Lower leg skin (tissue), 3 donors: ENCODE data around the gene SLC35F3.

Experiments
- POLR2A ChIP-seq, 2 donors: fragments of 450-650 bp; IDR thresholded peaks; one replicate each; pipeline ENCODE4 v1.6.1; 2016 to 2017; ENCODE audit warnings: antibody characterized with exemption in 2 of 2, mild to moderate bottlenecking in 1 of 2, moderate library complexity in 1 of 2
- TF ChIP-seq, protein P1 (sequence below), 3 donors: fragments of 450-650 bp; IDR thresholded peaks; one replicate each; pipeline ENCODE4 v1.5.1; 2016; ENCODE audit warnings: antibody characterized with exemption in 3 of 3, mild to moderate bottlenecking in 3 of 3, moderate library complexity in 2 of 3

DNA sequence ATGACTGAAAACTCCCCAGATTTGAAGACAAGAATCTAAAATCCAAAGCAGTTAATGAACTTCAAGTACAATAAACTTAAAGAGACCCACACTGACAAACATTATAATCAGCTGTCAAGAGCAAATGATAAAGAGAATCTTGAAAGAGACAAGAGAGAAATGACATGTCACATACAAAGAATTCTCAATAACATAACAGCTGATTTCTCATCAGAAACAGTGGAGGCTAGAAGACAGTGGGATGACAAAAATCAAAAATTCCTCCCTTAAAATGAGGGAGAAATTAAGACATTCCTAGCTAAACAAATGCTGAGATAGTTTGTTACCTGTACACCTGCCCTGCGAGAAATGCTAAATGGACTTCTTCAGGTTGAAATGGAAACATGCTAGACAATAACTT, 432.8 kb downstream of the SLC35F3 start:
- TF ChIP-seq, protein P1, sequence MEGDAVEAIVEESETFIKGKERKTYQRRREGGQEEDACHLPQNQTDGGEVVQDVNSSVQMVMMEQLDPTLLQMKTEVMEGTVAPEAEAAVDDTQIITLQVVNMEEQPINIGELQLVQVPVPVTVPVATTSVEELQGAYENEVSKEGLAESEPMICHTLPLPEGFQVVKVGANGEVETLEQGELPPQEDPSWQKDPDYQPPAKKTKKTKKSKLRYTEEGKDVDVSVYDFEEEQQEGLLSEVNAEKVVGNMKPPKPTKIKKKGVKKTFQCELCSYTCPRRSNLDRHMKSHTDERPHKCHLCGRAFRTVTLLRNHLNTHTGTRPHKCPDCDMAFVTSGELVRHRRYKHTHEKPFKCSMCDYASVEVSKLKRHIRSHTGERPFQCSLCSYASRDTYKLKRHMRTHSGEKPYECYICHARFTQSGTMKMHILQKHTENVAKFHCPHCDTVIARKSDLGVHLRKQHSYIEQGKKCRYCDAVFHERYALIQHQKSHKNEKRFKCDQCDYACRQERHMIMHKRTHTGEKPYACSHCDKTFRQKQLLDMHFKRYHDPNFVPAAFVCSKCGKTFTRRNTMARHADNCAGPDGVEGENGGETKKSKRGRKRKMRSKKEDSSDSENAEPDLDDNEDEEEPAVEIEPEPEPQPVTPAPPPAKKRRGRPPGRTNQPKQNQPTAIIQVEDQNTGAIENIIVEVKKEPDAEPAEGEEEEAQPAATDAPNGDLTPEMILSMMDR (IDR thresholded peaks at IDR 0.05), result no peak
- no peak for TF ChIP-seq POLR2A (IDR thresholded peaks at IDR 0.05)
